Upper lobe of right lung (tissue), 1 donor: ENCODE measurements around the gene CDR2L. TPM values are rescaled to one million over a fixed set of nuclear protein-coding genes. Genes with fewer than 3 reads are reported as not detected.
"Not testable (repeated sequence)": the region's sequence is repeated elsewhere in the genome, so short reads cannot be mapped to it uniquely, and the experiment has no call there.

Source experiments
- ATAC-seq: fragments of 200-7000 bp; cut with Tn5 transposase; one replicate; pipeline ENCODE4 v1.9.1; 2020; ENCODE audit warnings: mild to moderate bottlenecking, moderate library complexity
- DNase-seq: peaks from one replicate; pipeline ENCODE4 v3.0.0-alpha.2; 2020
- H3K27ac ChIP-seq: fragments of 200-600 bp; one replicate; pipeline ENCODE4 v1.8.0; 2022
- H3K27me3 ChIP-seq: fragments of 200-600 bp; one replicate; pipeline ENCODE4 v1.8.0; 2022; ENCODE audit warnings: mild to moderate bottlenecking
- H3K36me3 ChIP-seq: fragments of 200-600 bp; one replicate; pipeline ENCODE4 v1.8.0; 2022
- H3K4me1 ChIP-seq: fragments of 200-600 bp; one replicate; pipeline ENCODE4 v1.8.0; 2022
- H3K4me3 ChIP-seq: fragments of 200-600 bp; one replicate; pipeline ENCODE4 v1.8.0; 2022; ENCODE audit warnings: mild to moderate bottlenecking
- H3K9me3 ChIP-seq: fragments of 200-600 bp; one replicate; pipeline ENCODE4 v1.8.0; 2022
- CTCF ChIP-seq: fragments of 200-600 bp; IDR thresholded peaks from one replicate; pipeline ENCODE4 v1.8.0; 2022; ENCODE audit warnings: antibody characterized with exemption
- intact Hi-C: fragments of 100-400 bp; cut with DNase I; formaldehyde crosslinking; loops from one replicate; pipeline ENCODE4 v1.11.0; 2022
- total RNA-seq: library from RNA; stranded (reverse); fragmentation: NEBNext Ultra II Directional; extraction: Animal tissue kit (Norgen Biotek cat#: 25700); gene quantifications from one replicate; pipeline ENCODE4 v1.2.1, GENCODE V29; 2021
- donor health status: DM: no; HTN: yes; CAD: no; lungs with severe emphysema.

CDR2L gene
- total RNA-seq, 1 donor from 2014 or later, result 21.8 TPM

- DNase-seq (no peak), ATAC-seq (no peak)
- Histone ChIP-seq H3K4me3 (peak overlapping the region; percentile 57), H3K27ac (peak overlapping the region; percentile 81), H3K27me3 (no peaks in the 10 kb centered on the region), H3K9me3 (no peaks in the 10 kb centered on the region), H3K36me3 (no peaks in the 10 kb centered on the region), H3K4me1 (peaks cover 15% of the 10 kb centered on the region)
- TF ChIP-seq CTCF, result no peak
- intact Hi-C loops, result no loop called here
These were observed 6.0 kb upstream of the CDR2L start for GRCh38 chr17:74981318-74981978.

GRCh38 chr17:74981979-74982662 lies 5.3 kb upstream of the CDR2L start:
- H3K9me3 ChIP-seq, result no peaks in the 10 kb centered on the region
- peak overlapping the region; percentile 81 for H3K27ac ChIP-seq
- H3K36me3 ChIP-seq, result no peaks in the 10 kb centered on the region
- peak; percentile 96 for ATAC-seq
- H3K27me3 ChIP-seq, result no peaks in the 10 kb centered on the region
- peak; percentile 90 for DNase-seq
- peak overlapping the region; percentile 57 for H3K4me3 ChIP-seq
- intact Hi-C loops, result no loop called here
- H3K4me1 ChIP-seq, result peaks cover 20% of the 10 kb centered on the region
- peak; percentile 7 for TF ChIP-seq CTCF

GRCh38 chr17:74982663-74983313 lies 4.6 kb upstream of the CDR2L start:
- H3K36me3 ChIP-seq, H3K27me3 ChIP-seq, ATAC-seq, DNase-seq, H3K9me3 ChIP-seq, intact Hi-C loops: not testable (repeated sequence)
- Histone ChIP-seq H3K4me3 (peak overlapping the region; percentile 57), H3K4me1 (peaks cover 21% of the 10 kb centered on the region), H3K27ac (peak overlapping the region; percentile 81)

- H3K4me3 ChIP-seq, result no peak overlapping the region
- TF ChIP-seq CTCF, result no peak
- intact Hi-C loops, result no loop called here
- H3K9me3 ChIP-seq, result no peaks in the 10 kb centered on the region
- H3K27me3 ChIP-seq, result no peaks in the 10 kb centered on the region
- no peaks in the 10 kb centered on the region for H3K36me3 ChIP-seq
- DNase-seq (no peak), ATAC-seq (no peak)
- H3K4me1 ChIP-seq, result peaks cover 25% of the 10 kb centered on the region
- no peak overlapping the region for H3K27ac ChIP-seq
These were observed 1.2 kb upstream of the CDR2L start for GRCh38 chr17:74986206-74986576.

GRCh38 chr17:74987909-74988711 lies 678 bp downstream of the CDR2L start:
- peaks cover 17% of the 10 kb centered on the region for H3K4me1 ChIP-seq
- H3K36me3 ChIP-seq, result no peaks in the 10 kb centered on the region
- TF ChIP-seq CTCF, result peak; percentile 33
- peak overlapping the region; percentile 89 for H3K27ac ChIP-seq
- intact Hi-C loops, result no loop called here
- H3K4me3 ChIP-seq, result peak overlapping the region; percentile 57
- H3K27me3 ChIP-seq, result no peaks in the 10 kb centered on the region
- no peaks in the 10 kb centered on the region for H3K9me3 ChIP-seq
- peak; percentile 87 for DNase-seq
- ATAC-seq, result peak; percentile 72
